Measurements from ENCODE around the gene HCFC1.
"Not testable (repeated sequence)": the region's sequence is repeated elsewhere in the genome, so short reads cannot be mapped to it uniquely, and the experiment has no call there.

HCFC1 gene

DNA sequence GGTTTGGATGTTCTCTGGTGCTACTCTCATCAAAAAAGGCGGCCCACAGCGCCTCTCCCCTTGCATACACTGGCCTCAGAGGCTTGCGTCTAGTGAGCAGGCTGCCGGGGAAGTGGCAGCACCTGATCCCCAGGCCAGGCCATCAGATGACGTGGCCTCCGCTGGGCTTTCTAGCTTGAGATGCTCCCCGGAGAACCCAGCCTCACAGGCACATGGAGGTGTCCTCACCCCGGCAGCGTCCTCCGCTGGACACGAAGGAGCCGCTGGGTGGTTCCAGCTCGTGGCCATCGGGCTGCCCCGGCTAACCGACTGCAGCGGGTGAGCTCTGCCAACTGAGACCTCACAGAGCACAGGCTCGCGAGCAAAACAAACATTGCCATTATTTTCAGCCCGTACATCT lies 35.3 kb upstream of the HCFC1 start:
- DNase-seq = no peak

GRCh38 chrX:154004315-154004714 lies 32.7 kb upstream of the HCFC1 start:
- no peak for DNase-seq

DNA sequence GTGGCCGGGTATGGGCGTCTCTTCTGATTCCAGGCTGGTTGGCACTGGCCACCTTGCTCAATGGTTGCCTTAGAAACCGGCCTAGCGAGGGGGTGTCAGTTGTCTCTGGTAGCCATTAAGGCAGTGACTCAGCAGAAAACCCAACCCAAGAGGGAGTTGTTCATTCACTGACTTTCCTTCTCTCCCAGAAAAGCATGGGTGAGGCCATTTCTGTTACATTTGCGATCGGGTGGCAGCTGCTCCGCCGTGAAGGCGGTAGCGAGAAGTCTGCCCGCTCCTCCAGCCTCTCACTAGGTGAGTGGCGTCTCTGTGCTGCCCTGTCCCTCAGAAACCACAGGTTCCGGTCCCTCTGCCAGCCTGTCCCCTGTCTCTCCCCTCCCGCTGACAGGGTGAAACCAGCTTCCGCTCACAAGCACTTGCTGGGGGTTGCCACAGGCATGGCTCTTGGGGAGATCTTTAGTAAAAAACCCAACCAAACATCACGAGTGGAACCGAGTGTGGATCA lies 30.6 kb upstream of the HCFC1 start:
- DNase-seq = no peak

DNA sequence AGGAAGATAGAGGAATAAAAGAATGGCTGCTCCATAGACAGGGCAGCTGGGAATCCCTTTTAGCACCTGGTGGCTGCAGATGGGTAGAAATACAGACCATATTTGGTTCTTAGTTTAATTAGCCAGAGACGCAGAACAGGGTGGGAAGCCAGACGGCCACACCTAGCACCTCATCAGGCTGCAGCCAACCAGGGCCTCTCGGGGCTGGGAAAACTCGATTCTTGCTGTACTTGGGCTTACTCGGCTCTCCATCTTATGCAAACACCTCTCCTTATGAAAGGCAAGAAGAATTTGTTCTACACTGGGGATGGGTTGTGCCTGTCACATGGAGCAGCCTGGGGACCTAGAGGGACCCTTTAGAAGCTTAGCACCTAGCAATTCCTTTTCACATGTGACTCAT lies 28.4 kb upstream of the HCFC1 start:
- no peak for DNase-seq

GRCh38 chrX:153999359-154000037 lies 27.9 kb upstream of the HCFC1 start:
- DNase-seq = no peak

- DNase-seq = no peak
Observed at GRCh38 chrX:153995504-153995903, 23.9 kb upstream of the HCFC1 start.

- not testable (repeated sequence) for DNase-seq
Observed at GRCh38 chrX:153994398-153994797, 22.8 kb upstream of the HCFC1 start.

DNA sequence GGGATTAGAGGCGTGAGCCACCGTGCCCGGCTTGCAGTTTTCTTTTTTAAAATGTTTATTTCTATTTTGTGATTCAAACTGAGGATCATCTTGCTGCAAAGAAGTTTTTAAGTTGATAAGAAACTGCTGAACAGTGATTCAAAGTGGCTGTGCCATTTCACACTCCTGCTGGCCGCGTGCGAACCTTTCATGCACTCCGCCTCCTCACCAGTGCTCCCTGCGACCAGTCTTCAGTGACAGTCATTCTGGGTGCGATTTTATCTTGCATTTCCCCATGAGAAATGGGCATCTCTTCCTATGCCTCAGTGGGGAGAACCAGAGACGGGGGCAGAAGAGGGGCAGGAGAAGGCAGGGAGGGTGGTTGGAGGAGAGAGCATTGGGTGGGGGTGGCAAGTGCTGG lies 22.4 kb upstream of the HCFC1 start:
- DNase-seq = no peak

DNA sequence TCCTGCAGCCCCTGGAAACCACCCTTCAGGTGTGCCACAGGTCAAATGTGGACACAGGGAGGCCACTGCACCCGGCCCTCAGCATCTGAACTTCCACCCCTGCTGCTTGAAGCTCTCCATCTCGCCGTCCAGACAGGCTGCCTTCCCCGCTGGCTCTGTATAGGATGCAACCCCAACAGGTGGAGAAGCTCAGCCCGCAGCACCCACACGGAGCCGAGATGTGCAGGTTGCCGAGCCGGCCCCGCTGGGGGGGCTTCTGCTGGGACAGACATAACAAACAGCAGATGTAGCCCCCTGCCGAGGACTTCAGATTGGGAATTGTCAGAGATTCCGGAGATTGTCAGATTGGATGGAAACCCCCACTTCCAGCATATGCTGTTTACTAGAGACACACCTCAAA lies 21.5 kb upstream of the HCFC1 start:
- DNase-seq = no peak

GRCh38 chrX:153992180-153992579 lies 20.6 kb upstream of the HCFC1 start:
- DNase-seq = no peak

DNA sequence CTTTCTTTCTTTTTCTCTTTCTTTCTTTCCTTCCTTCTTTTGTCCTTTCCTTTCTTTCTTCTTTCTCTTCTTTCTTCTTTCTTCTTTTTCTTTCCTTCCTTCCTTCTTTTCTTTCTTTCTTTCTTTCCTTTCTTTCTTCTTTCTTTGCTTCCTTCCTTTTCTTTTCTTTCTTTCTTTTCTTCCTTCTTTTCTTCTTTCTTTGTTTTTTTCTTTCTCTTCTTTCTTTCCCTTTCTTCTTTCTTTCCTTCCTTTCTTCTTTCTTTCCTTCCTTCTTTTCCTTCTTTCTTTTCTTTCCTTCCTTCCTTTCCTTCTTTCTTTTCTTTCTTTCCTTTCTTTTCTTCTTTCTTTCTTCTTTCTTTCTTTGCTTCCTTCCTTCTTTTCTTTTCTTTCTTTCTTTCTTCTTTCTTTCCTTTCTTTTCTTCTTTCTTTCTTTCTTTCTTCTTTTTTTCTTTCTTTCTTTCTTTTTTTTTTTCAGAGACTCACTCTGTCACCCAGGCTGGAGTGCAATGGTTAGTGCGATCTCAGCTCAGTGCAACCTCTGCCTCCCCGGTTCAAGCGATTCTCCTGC lies 19.5 kb upstream of the HCFC1 start:
- no peak for DNase-seq

DNA sequence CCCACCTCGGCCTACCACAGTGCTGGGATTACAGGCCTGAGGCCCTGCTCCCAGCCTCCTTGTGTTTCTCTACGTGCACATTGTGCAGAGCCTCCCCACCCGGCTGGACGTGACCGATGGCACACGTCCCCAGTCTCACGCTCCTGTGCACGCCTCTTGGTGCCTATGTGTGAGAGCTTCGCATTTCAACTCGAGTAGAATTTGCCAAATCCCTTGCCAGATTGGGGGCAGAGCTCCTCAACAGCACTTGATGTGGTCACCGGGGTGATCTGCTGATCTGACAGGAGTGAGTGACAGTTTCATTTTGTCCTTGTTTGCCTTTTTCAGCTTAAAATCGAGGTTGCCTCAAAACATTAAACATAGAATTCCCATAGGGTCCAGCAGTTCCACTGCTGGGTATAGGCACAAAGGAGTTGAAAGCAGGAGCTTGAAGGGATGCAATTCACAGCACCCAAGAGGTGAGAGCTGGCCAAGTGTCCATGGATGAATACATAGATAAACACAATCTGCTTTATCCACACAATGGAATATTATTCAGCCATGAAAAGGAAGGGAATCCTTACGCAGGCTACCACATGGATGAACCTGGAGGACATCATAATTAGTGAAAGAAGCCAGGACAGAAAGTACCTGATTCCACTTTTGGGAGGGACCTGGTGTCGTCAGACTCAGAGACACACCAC lies 18.5 kb upstream of the HCFC1 start:
- DNase-seq = no peak

- no peak for DNase-seq
Observed at GRCh38 chrX:153988493-153988892, 16.9 kb upstream of the HCFC1 start.

DNA sequence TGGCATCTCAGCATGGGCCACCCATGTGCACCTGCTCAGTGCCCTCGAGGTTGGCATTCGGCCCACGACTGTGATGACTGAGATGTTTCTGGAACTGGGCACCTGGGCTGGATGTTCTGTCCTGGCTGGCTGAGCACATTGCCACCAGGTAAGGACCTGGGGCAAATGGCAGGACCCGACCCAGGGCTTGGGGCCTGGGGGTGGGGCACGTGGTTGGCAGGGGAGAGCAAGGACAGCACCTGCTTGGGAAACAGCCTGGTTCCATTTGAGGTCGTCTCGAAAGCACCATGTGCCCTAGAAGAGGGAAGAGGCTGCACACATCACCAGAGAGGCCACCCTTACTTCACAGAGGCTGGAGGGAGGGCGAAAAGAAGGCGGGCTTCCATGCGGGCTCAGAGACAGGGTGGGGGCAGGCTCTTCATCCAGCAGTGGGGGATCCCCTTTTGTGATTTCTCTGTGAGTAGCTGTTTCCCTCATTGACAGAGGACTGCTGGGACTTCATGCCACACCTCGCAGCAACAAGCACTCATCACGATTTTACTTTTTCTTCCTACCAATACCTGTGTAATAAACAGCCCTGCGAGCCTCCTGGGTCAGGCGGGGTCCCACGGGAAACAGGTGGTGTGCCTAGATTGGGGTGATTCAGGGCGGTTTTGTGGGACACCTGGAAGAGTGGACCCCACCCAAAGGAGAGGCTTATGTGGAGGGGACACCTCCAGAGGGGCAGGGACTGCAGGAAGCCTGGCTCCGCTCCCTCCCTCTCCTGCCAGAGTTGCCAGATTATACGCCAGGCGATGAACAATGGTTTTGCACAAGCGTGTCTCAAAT lies 12.9 kb upstream of the HCFC1 start:
- DNase-seq = no peak

GRCh38 chrX:153983321-153983801 lies 11.7 kb upstream of the HCFC1 start:
- DNase-seq = no peak

GRCh38 chrX:153981771-153982533 lies 10.3 kb upstream of the HCFC1 start:
- DNase-seq = peak; percentile 59

- no peak for DNase-seq
Observed at GRCh38 chrX:153981231-153981630, 9.6 kb upstream of the HCFC1 start.

DNA sequence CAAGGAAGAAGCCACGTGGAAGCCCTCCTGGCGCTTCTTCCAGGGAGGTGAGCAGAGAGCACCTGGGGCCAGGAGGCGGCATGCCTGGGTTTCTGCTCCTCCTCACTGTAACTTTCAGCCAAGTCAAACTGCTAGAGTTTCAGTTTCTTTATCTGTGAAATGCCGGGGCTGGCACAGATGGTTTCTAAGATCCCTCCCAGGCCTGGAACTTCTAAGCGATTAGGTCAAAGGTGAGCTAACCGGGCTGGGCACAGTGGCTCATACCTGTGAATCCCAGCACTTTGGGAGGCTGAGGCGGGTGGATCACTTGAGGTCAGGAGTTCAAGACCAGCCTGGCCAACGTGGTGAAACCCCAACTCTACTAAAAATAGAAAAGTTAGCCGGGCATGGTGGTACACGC lies 8.8 kb upstream of the HCFC1 start:
- DNase-seq = not testable (repeated sequence)

GRCh38 chrX:153974726-153975286 lies 3.2 kb upstream of the HCFC1 start:
- no peak for DNase-seq

GRCh38 chrX:153974003-153974725 lies 2.5 kb upstream of the HCFC1 start:
- no peak for DNase-seq
